ENCODE data around the gene SASH1.
"Not testable (repeated sequence)": the region's sequence is repeated elsewhere in the genome, so short reads cannot be mapped to it uniquely, and the experiment has no call there.

Gene SASH1

GRCh38 chr6:148329596-148330381 lies 12.8 kb upstream of the SASH1 start:
- no peak for FAIRE-seq

DNA sequence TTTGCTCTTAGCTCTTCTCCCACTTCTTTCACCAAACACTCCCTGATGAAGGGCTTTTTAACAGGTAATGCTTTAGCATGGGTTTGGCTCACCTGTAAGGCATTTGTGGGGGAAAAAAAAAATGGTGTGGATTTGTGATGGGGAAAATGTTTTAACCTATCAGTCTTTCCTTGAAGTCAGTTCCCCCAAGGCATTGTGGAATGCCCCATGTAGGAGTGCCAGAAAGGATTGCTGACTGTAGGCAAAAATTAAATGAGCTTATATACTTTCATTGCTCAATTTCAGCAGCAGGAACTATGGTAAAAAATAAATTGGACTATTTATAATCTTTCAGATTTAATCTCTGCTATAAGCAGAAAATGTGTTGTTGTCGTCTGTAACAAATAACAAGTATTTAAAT lies 10.6 kb upstream of the SASH1 start:
- no peak for FAIRE-seq

DNA sequence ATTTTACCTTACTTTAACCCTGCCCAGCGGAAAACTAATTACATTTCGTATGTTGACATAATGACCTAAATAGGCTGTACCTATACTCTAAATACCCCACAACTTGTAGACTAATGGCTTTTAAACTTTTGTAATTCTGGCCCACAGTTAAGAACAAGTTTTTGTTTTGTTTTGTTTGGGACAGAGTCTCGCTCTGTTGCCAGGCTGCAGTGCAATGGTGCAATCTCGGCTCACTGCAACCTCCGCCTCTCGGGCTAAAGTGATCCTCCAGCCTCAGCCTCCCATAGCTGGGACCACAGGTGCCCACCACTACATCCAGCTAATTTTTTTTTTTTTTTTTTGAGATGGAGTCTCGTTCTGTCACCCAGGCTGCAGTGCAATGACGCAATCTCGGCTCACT lies 5.7 kb upstream of the SASH1 start:
- FAIRE-seq = no peak

DNA sequence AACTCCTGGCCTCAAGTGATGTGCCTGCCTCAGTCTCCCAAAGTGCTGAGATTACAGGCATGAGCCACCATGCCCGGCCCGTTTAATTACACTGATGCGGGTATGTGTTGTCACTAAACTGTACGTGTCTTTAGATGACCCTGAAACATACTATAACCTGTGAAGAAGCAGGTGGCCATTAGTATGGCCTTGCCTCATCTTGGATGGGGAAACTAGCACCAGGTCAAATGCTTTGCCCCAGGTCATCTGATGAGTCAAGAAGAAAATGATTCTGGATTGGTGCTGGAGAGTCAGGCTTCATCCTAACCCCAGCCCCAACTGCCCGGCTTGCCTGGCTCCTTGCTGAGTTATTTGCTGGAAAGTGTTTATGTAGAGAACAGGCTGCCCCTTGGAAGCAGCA lies 2.9 kb upstream of the SASH1 start:
- no peak for FAIRE-seq

- no peak for FAIRE-seq
Observed at GRCh38 chr6:148340586-148341297, 1.9 kb upstream of the SASH1 start.

GRCh38 chr6:148342100-148342349 lies 613 bp upstream of the SASH1 start:
- FAIRE-seq = no peak

DNA sequence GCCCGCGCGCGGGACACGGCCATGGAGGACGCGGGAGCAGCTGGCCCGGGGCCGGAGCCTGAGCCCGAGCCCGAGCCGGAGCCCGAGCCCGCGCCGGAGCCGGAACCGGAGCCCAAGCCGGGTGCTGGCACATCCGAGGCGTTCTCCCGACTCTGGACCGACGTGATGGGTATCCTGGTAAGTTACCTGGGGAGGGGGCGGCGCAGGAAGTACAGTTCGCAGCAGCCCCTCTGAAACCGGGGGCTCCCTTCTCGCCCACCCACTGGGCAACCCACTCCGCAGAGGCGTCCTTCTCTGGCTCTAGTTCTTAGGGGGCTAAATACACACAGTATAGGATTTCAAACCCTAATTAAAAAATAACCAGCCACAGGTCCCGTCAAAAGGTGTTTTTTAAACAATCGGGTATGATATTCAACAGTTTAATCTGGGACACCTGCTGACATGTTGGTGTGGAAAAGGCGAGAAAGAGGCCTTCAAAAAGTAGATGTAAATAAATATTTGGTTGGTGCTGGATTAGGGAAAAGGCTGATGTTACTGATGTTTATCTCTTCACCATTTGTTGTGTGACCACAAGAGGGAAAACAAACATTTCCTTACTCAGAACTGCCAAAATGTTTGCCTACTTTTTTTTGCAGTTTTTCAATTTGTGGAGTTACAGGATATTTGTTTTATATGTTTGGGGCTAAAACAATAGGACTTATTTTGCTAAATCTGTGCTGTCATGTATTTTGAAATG lies 577 bp downstream of the SASH1 start:
- no peak for FAIRE-seq

GRCh38 chr6:148345176-148345575 lies 2.5 kb downstream of the SASH1 start:
- no peak for FAIRE-seq

DNA sequence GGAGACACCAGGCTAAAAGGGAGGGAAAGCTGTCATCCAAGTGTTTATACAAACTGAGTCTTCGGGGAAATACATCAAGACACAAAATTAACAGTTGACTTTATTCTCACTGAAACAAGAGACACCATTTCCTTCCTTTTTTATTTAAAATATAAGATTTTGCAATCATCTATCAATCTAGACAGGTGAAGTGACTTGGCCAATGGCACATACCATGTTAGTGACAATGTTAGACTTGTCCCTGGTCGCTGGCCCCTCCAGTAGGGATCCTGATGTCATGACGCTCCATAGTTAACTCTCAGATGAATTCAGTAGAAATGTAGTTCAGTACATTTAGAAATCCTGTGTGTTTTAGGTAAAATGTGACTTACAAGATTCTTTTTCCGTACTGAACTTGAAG lies 2.9 kb downstream of the SASH1 start:
- FAIRE-seq = no peak

- FAIRE-seq = no peak
Observed at GRCh38 chr6:148346681-148347440, 4.2 kb downstream of the SASH1 start.

DNA sequence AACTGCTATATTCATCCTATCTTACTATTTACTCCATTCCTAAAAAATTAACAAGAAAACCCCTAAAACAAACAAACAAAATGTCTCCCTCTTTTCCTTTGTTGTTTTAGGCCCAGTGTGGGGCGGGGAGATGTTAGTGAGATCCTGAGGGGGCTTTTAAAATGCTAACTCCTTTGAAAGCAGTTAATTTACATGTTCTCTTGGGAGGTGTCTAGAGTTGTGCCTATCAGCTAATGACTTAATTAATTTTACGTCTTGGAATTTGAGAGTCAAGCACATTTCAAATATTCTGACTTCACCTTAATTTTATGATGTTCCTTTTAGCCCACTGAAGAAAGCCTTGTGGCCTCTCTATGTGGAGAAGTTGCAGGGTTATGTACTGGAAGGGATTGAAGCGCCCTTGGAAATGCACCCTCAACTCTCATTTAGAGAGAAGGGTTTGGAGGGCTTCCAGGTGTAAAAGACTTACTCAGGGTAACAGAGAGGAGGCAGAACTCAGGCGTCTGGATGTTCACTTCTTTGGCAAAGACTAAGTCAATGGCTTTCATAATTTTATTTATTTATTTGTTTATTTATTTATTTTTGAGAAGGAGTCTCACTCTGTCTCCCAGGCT lies 4.9 kb downstream of the SASH1 start:
- no peak for FAIRE-seq

- no peak for FAIRE-seq
Observed at GRCh38 chr6:148348335-148348734, 5.7 kb downstream of the SASH1 start.

DNA sequence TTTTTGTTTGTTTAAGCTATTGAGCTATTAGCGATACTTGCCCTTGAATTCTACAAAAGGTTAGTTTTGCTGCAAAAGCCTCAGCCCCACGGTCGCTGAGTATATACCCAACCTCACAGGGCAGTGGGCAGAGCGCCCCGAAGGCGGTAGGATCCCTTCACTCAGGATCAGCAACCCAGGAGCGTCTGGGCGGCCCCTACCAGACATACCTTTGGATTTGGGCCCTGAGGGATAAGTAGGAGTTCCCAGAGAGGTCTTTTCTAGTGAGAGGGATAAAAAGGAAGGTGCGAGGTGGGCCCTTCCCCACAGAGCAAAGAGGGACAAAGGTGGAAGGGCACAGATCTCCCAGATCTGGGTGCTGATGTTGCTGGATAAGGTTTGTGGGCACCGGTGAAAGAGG lies 6.1 kb downstream of the SASH1 start:
- no peak for FAIRE-seq

DNA sequence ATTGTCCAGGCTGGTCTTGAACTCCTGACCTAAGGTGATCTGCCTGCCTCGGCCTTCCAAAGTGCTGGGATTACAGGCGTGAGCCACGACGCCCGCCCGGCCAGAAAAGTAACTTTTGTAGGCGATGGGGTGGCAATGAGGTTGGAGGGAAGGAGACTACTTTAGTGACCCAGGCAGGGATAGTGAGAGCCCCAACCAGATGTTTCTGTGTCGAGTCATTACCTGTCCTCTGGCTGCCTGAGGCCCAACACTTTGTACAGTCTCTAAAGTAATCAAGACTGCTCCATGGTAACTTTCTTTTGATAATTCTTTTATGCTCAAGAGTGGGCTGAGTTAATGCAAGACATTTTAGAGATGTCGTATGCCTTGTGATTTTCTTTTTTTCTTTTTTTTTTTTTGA lies 6.8 kb downstream of the SASH1 start:
- FAIRE-seq = no peak

GRCh38 chr6:148351309-148351708 lies 8.7 kb downstream of the SASH1 start:
- FAIRE-seq = no peak

GRCh38 chr6:148352421-148352820 lies 9.8 kb downstream of the SASH1 start:
- FAIRE-seq = not testable (repeated sequence)

GRCh38 chr6:148358196-148358785 lies 15.7 kb downstream of the SASH1 start:
- no peak for FAIRE-seq

GRCh38 chr6:148359228-148359627 lies 16.6 kb downstream of the SASH1 start:
- FAIRE-seq = no peak

- no peak for FAIRE-seq
Observed at GRCh38 chr6:148364056-148364824, 21.6 kb downstream of the SASH1 start.

DNA sequence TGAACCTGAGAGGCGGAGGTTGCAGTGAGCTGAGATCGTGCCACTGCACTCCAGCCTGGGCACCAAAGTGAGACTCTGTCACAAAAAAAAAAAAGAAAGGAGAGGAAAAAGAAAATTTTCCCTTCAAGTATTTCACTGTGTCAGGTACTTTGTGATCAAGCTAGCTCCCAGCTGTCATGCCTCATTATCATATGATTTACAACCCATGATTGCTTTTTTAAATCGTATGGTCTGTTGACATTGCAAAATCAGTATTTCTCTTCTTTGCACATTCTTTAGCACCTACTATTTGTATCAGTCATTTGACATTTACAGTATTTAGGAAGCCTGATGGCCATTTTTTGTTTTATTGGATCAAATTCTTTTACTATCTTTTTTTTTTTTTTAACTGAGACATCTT lies 22.4 kb downstream of the SASH1 start:
- FAIRE-seq = no peak

DNA sequence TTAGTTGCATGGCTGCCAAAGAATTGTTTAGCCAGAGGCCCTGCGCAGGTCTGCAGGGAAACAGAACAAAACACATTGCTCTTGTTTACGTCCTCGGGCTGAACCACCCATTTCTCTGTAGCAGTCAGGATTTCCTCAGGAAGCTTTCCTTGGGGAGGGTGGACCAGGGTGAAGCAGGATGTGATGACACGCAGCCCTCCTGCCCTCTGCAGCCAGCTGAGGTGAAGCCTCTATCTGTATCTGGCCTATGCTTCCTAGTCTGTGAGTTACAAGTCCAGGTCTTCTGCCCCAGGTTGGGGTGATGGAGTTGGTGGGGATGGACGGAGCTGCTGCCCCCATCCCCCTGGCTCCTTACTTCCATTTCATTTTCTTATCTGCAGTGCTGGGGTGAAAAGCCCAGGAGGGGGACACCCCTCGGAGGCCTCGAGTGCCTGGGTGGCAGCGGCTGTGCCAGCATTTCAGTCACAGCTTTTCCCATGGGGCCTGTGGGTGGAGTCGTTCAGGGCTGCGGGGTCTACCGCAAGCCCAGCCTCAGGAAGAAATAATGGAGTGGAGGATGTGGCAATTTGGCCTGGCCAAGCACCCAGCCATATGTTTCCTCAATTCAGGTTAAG lies 24.9 kb downstream of the SASH1 start:
- FAIRE-seq = no peak
